Activated T-helper 1 cell treated with anti-CD3 and anti-CD28 coated beads, Interleukin-2, amount 50 U/mL, for 16 hours (primary cell): ENCODE results near the gene TEX53.

Source experiments
- DNase-seq, 2 donors: peaks; one replicate each; pipeline ENCODE4 v3.0.0-alpha.2; 2020; ENCODE audit warnings: low read depth in 1 of 2, low spot score in 1 of 2

The TEX53 gene

DNA sequence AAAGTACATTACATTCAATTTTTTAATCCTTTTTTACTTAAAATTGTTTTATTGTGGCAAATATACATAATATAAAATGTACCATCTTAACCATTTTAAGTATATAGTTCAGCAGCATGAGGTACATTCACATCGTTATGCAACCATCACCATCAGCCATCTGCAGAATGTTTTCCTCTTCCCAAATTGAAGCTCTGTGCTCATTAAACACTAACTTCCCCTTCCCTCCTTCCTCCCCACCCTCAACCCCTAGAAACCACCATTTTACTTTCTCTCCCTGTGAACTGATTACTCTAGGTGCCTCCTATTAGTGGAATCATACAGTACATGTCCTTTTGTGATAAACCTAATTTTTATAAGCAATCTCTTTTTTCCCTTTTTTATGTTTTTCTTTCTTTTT lies 15.6 kb downstream of the TEX53 start:
- DNase-seq = no peak

DNA sequence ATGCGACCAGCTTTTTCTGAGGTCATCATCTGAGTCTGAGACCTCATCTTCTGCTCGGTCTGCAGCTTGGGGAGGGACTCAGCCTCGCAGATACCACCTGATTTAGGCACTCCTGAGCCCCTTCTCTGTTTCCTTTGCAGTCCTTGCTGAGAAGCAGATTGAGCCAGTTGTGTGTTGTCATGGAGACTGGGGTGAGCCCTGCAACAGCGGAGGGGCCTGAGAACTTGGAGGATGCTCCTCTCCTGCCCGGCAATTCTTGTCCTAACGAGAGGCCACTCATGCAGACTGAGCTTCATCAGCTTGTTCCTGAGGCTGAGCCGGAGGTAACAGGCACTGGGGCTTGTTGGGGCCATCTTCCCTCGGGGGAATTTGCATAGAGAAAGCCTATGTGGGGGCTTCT lies 19.2 kb downstream of the TEX53 start:
- no peak for DNase-seq

DNA sequence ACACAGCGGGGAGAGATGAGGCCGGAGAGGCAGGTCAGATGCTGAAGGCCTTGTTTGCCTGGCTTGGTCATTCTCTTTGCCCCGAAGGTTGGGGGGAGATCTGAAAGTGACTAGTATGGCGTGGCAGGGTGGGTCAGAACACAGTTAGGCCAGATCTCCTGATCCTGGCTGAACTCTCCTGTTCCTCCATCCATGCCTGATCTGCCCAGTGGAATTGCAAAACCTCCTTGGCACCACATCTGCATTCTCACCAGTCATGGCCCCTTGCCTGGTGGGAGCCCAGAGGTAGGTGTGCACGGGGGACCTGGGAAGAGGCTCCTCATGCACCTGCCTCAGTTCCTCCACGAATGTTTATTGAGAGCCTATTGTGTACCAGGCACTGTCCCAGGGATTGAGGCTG lies 23.2 kb downstream of the TEX53 start:
- DNase-seq = no peak

DNA sequence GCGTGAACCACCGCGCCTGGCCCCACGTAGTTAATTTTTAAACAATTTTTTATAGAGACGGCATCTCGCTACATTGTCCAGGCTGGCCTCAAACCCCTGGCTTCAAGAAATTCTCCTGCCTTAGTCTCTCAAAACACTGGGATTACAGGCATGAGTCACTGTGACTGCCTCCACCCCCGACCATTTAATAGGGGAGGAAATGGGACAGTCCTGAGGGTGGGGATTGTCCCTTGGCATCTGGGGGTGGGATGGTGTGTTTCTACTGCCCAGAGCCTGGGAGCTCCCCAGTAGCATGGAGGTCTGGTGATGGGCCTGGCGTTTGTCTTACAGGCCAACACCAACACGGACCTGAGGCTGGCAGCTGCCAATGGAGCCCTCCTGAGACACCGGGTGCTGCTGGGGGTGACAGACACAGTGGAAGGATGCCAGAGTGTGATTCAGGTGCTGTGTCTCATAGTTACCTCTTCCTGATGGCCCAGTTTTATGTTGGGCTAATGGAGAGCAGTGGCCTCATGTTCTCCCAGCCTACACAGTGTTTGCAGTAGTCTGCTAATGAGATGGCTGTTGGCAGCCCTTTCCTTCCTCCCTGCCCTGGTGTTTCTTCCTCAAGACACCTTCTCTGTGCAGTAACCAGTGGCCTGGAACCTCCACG lies 24.0 kb downstream of the TEX53 start:
- no peak for DNase-seq

DNA sequence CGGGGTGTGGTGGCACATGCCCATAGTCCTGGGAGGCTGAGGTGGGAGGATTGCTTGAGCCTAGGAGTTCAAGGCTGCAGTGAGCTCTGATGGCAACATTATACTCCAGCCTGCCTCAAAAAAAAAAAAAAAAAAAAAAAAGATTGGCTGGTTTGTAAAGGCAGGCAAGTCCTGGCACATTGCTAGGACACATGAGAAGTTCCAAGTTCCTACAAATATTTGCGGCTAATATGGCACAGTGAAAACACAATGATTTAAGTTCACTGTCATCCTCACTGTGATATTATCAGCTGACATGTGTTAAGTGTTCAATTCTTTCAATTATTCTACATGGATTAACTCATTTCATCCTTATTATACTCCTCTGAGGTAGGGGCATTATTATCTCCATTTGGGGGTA lies 26.4 kb downstream of the TEX53 start:
- DNase-seq = no peak

DNA sequence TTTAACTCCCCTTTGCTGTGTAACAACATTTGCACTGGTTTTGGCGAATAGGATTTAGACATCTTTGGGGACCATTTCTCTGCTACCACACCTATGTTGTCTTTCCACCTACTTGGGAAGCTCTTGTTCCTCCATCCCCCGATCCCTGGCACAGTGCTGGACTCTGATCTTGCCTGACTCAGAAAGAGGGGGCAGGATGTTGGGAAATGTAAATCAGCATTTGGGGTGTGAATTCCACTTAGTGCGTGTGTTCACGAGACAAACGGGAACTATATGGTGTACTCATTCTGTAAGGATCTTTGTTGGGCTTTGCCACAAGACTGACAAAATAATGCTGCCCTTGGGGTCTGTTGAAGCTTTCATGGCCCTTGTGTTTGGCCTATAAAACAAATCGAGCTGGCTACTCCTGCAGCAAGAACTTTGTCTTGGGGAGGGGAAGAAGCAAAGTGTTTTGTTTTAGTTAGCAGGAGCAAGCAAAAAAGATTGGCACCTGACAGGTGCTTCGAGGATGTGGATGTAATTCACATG lies 28.0 kb downstream of the TEX53 start:
- DNase-seq = no peak

DNA sequence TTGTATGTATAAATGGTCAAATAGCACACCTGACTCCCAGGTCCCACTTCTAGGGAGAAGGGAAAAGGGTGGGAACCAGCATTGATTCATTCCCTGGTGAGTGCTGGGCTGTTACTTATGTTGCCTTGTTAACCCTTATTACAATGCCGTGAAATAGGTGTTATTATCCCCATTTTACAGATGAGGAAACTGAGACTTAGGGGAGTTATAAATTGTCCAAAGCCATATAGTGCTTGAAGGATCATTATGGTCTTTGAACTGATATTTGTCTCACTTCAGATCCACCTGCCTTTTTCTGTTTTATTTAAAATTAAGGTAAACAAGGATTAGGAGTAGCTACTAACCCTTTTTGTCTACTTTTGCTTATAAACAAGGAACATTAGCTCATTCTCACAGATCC lies 30.1 kb downstream of the TEX53 start:
- DNase-seq = no peak

DNA sequence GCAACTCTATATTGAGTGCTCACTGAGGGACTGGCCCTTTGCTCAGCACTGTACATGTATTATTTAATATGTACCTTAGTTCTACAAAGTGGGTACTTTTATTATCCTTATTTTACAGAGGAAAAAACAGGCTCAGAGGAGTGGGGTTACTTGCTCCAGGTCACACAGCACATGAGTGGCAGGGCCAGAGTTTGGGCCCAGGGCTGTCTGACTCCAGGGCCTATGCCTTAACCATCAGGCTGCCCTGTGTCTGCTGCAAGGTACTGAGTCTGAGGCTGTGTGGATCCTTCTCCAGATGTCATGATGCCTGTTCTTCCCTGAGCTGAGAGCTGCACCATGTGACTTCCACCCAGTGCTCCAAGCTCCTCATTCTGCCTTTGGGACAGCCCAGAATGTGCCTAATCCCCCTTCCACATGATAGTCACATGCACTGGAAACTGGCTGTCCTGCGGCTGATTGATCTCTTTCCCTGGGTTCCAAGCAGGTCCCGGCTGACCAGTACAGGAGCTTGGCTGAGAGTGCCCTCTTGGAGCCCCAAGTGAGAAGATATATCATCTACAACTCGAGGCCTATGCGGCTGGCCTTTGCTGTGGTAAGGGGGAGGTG lies 31.1 kb downstream of the TEX53 start:
- DNase-seq = no peak

DNA sequence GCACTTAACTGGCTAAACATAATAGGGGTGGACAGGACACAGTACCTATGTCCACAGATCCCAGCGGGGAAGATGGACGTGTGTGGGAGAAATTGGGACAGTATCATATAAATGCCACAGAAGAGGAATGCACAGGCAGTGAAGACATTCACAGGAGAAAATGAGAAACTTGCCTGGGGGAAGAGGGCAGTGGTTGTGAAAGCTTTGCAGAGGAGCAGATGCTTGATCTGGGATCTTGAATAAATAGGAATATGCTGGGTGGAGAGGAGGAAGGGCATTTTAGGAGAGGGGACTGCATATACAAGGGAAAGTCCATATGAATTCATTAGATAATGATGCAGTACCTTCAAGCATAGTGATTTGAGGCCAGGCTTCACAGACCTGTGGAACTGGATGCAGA lies 32.9 kb downstream of the TEX53 start:
- DNase-seq = no peak

DNA sequence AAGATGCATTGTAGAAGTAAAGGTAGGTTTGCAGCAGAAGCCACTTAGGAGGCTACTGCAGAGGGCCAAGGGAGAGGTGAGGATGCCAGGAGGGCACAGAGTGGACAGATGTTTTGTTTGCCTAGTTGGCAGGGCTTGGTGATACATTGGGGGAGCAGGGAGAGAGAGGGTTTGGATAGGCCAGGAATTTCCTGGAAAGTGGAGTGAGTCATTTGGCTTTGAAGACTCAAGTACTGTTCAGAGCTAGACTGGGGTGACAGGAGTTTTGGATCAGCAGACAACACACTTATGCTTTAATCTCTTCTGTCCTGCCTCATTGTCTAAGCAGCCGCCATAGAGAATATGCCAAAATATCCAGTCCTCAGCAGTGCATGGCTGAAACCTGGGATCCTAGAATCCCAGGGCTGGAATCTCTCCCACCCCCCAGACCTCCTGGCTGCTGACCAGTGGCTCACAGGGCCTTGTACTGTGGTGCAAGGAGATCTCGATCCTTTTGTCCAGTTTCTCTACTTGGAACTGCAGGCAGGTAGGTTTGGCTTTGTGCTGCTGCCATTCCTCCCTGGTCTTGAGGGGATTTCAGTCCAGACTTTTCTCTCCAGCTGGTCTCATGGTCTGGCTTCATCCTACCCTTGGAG lies 35.5 kb downstream of the TEX53 start:
- no peak for DNase-seq

DNA sequence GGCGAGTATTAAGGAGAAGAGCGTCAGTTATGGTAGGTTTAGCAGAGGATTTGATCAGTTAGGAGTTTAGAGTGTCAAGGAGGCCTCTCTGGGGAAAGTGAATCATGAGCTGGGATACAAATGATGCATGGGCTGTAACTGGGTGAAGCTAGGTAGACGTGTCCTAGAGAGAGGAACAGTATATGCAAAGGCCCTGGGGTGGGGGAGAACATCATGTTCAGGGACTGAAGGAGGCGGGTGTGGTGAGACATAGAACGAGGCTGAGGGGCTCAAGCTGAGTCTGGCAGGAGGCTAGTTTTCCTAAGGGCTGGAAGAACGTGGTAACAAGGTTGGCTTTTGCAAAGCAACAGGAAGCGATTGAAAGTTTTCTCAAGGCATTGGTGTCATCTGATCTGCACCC lies 36.0 kb downstream of the TEX53 start:
- DNase-seq = no peak

DNA sequence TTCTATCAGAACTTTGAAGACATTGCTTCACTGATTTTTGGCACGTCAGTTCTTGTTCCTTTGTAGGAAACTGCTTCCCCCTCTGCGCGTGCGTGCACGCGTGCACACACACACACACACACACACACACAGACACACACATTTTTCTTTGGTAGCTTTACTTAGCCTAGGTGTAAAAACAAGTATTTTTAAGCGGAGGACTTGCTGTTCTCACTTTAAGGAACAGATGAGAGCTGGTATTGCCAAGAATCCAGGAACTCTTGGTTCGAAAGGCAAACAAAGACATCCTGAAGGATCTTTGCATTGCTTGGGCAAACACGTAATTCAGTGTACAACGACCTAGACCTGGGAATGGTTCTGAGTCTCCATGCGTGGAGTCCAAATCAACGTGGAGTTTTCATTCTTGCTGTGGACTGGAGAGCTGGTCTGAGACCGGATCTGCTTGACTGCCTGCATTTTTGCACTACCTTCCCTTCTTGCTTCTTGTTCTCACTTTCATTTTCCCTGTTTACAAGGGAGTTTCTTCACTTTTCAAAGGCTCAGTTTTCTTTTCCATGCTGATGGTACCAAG lies 38.3 kb downstream of the TEX53 start:
- no peak for DNase-seq

DNA sequence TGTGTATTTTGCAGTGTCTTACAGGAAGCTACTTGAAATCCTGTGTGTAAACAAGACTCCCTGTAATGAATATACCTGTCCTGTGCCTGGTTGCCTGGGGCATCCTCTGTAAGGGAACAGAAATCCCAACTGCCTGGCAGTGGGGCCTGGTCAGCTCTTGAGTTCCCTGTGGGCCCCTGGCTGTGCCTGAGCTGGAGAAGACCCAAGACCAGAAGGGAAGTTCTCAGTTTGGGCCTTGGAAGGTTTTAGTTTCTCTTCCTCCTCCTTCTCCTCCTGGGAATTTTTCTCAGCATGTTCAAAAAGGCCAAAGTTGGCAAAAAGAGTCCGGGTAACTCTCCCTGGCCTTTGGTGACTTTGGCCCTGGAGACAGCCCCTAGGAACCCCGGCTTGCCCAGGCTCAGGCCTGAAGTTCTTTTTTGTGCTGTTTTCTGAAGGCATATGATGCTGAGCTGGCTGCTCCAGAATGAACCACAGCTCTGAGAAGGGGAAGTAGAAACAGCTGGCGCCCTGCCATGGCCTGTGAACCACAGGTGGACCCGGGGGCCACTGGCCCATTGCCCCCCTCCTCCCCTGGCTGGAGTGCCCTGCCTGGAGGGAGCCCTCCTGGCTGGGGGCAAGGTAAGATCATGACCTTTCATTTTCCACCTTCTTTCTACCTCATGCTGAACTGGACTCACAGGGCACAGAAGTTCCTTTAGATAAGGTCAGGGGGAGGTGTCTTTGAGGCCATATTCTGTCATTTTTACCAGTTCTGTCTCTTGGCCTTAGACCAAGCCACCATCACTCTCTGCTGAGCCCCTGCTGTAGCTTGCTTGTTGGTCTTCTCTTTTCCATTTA lies 40.7 kb downstream of the TEX53 start:
- DNase-seq = no peak

DNA sequence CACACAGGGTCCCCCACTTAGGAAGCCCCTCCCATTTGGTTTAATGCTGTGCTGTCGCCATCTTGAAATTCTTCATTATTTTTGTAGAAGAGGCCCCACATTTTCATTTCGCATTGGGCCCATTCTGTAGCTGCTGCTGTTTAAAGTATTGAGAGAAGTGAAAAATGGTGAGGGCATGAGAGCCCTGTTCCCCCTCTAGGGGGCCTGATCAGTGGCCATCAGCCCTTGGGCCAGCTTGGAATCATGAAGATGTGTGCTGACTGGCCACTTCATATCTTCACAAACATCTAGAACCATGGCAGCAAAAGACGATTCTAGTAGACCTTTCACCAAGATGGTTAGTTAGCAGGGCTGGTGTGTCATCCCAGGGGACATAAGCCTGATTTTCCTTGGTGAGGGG lies 43.2 kb downstream of the TEX53 start:
- no peak for DNase-seq

DNA sequence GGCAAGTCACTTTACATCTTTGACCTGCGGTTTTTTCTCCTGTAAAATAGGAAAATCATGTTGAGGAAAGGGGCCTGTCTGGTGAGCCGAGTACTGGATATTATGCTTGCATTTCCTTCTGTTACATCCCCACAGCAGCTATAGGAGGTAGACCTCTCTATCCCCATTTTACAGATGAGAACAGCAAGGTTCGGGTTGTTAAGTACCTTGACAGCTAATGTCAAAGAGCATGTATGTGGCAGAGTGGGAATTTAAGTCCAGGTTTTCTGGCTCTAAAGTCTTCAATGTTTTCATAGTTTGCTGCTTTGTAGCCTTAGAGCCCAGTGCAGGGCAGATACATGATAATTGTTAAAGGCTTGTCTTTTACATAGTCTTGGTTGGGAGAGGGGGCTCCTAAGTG lies 43.7 kb downstream of the TEX53 start:
- DNase-seq = no peak

DNA sequence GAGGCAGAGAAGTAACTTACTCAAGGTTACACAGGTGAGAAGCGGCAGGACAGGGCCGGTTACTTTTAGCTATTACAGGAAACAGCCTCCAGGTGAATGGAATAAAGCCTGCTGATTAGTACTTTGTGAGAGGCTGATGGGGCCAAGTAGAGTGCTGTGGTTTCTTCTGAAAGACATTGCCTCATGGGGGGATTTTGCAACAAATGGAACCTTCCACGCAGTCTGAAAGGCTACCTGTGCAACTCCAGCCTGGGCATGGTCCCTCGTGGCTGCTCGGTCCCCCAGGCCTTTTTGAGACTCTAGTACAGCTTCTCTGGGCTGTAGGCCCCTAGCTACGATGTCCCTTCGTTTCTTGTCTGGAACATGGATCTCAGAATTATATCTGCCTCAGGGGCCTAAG lies 44.5 kb downstream of the TEX53 start:
- DNase-seq = no peak

DNA sequence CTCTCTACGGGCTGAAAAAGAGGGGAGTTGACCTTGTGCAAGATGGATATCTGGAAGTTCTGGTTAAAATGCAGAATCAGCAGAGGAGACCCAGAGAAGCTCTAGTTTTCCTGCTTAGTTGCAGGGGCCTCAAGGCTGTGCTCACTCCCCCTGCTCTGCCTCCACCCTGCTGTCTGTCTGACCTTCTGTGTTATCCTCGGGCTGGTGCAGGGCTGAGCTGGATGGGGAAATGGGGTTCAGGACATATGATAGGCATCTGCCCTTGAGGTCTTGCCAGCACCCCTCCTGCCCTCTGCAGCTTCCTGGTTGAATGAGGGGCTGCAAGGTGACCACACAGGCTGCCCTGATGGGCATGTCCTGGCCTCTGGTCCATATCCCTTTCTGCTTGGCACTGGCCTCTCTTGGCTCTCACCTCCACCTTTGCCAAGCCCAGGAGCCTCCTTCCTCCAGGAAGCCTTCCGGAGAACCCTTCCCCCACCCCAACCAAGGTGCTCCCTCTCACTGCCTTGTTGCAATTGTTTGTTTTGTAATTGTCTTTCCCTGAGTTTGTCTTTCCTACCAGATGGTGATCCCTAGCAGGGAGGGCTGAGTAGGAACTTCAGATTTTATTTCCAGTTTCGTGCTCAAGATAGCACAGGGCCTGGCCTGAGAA lies 45.2 kb downstream of the TEX53 start:
- DNase-seq = no peak

DNA sequence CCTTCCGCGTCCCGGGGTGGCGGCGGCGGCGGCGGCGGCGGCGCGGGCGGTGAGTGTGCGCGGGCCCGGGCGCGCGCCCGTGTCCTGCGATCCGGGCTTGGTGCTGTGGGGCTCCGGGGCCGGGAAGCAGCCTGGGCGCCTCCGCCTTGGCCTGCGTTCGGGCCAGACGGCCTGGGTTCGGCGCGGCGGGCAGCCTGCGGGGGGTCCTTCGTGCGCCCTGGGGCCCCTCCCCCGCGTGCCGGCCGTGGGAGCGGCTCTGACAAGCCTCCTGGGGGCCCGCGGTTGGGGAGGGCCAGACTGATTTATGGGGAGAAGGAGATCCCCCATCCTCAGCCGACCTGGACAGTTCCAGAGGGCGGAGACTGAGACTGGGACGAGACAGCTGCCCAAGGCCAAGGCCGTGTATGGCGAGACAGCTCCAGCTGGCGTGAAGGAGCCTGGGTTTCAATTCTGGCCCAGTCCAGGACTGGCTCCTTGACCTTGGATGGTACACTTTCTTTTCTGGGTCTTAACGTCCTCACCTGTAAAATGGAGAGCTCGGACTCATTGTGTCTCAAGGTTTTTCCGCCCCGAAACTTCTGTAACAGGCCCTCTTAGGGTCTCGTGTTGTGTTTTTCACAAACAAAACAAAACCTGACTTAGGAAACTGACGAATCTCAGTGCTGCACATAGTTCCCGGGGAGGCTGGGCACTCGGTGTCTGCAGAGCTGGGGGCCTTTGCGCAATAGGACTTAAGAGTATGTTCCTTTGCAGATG lies 45.9 kb downstream of the TEX53 start:
- no peak for DNase-seq

DNA sequence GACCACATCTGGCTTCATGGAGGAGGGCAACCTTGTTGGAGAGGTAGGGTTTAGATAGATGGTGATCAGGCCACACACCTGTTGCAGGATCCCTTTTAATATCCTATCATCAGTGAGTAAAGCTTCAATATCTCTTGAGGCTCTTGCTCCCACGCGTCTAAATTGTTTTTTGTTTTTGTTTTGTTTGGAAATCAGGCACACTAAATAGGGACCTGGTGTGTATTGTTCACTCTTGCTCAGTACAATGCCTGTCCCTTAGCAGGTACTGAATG lies 49.1 kb downstream of the TEX53 start:
- no peak for DNase-seq
